SH-SY5Y (cell line): Measurements from ENCODE around the gene DNAH8.

Experiments used
- GATA2 ChIP-seq: IDR thresholded peaks from 2 replicates; pipeline ENCODE4 v1.6.1; 2011; ENCODE audit warnings: mild to moderate bottlenecking, low read depth, low read length
- GATA3 ChIP-seq: IDR thresholded peaks from 2 replicates; pipeline ENCODE4 v1.6.1; 2011; ENCODE audit warnings: low read depth, mild to moderate bottlenecking, low read length, moderate library complexity

GRCh38 chr6:39074486-39074885, 359.4 kb downstream of the DNAH8 start:
- TF ChIP-seq GATA2, result no peak
- TF ChIP-seq GATA3, result no peak
